Non-pigmented ciliary epithelial cell (primary cell): ENCODE measurements around the gene LPAR2.

Source experiments
- DNase-seq: peaks from one replicate; pipeline ENCODE4 v3.0.0-alpha.2; 2010; ENCODE audit warnings: low read depth

The LPAR2 gene

DNA sequence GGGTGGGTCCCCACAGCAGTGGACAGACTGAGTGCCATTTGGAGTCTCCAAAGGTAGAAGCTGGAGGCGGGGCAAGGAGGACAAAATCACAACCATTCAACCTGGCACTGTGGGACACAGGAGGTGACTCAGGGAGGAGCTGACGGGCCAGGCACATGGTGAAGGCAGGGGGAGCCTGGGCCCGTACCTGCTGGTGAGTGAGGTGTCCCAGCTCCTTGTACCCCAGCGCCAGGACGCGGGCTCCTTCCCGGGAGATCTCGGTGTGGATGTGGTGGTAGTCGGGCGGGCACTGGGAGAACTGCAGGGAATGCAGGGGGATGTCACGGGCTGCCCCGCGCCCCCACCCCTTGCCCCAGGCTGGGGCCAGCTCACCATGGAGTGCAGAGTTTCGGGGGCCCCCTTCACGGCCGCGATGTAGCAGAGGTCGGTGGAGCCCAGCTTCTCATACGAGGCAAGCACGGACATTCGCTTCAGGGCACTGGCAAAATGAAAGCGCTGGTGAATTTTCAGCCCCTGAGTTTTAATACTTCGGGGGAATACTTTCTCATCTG, 25.7 kb upstream of the LPAR2 start:
- no peak for DNase-seq

DNA sequence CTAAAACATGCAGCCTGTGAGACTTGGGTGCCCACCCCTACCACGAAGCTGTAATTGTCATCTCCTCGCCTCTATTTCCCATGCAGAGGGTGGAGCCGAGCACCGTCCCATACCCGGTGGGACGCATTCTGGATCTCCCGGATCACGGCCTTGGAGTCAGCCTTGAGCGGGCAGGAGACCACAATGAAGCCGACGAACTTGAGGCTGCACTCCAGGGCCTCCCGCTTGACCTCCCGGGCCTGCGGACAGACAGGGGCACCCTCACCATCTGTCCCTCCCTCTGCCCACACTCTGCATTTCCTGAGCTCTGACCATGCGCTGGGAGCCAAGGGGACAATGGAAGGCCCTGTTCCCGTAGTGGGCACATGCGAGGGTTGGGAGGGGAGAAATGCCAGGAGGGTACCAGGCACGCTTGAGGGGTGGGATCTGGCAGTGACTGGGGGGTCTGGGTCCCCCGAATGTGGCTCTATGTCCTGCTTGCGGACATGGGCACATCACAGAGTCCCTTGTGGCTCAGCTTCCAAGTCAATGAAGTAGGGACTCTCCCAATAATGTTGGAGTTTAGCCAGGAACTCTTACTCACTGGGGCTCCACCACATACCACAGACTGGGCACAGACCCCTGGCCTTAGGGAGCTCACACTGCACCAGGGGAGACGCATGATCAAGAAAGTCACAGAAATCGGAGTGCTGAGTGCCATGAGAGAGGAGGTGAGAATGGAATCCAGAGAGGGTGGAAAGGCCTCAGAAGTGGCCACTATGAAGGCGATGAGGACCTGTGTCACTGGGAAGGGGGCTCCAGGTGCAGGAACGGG, 24.7 kb upstream of the LPAR2 start:
- DNase-seq = no peak

DNA sequence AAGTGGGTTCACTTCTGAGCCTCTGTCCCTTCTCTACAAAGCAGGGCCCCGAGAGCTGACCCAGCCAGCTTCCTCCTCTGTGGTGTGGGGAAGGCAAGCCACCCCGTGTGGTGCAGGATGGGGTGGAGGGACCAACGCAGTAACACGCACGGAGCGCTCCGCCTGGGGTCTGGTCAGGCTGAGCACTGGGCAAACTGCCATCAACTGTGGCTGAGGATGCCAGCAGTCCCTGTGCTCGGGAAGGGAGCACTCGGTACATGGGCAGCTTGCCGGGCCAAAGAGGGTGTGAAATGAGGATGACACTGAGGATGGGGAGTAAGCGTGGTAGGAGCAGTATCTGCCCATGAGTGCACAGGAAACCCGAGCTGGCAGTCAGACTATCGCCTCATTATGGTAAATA, 23.1 kb upstream of the LPAR2 start:
- DNase-seq = no peak

DNA sequence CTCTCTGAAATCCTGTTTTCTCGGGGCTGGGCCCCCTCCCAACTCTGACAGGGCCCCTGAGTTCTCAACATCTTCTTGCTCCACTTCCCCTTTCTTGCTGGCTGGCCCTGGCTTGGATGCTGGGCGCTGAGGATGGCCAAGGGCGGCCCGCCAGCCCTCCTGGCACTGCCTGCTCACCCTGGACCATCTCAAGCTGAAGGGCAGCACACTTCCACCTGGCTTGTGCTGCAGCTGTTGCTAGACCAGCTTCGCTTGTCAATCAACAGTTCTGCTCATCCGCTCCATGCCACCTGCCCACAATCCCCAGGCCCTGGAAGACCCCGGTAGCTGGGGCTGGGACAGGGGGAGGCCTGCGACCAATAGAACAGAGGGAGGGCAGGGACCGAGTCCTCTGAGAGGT, 22.3 kb upstream of the LPAR2 start:
- DNase-seq = no peak

DNA sequence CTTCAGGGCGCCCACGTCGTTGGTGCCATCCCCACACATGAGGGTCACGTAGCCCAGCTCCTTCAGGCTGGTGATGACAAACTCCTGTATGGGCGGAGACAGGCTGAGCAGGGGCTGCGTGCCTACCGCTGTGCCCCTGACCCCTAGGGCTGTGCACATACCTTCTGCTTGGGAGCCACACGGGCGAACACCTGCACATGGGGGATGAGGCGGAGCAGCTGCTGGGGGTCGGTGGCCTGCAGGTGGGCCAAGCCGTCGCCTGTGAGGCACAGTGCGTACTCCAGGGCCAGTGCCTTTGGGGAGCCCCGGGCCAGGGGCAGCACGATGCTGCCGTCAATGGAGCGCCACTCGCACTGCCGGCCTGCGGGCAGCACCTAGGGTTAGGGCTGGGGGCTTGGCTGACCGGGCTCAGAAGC, 21.6 kb upstream of the LPAR2 start:
- DNase-seq = no peak

- DNase-seq = no peak
Measured at GRCh38 chr19:19649155-19649554, 21.1 kb upstream of the LPAR2 start.

DNA sequence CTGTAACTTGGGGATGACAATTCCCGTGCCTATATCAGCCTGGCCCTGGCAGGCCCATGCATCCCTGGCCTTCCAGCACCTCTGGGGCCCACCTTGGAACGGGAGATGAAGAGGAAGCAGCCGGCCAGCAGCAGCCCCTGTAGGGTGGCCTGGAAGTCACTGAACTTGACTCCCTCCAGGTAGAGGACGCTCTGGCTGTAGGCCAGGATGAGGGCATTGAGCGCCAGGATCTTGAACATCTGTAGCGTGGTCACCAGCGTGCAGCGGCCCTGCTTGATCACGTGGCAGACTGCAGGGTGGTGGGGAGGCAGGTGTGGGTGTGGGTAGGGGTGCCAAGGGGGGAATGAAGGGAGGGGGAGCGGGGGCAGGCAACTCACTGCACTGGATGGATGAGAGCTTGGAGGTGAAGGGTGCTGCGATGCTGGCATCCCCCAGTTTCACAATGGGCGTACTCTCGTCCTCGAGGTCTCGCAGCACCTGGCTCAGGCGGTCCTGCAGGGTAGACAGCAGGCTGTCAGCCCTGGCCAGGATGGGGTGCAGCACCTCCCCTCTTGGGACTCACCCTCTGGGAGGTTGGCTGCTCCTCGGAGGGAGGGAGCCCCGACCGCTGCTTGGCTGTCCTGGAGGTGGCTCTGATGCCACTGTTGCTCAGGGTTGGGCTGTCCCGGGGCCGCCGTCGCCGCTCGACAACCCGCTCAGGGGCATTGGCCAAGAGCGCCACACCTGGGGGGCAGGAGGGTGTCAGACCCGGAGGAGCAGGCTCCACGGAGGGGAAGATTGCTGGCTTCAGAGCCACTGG, 19.2 kb upstream of the LPAR2 start:
- DNase-seq = no peak

DNA sequence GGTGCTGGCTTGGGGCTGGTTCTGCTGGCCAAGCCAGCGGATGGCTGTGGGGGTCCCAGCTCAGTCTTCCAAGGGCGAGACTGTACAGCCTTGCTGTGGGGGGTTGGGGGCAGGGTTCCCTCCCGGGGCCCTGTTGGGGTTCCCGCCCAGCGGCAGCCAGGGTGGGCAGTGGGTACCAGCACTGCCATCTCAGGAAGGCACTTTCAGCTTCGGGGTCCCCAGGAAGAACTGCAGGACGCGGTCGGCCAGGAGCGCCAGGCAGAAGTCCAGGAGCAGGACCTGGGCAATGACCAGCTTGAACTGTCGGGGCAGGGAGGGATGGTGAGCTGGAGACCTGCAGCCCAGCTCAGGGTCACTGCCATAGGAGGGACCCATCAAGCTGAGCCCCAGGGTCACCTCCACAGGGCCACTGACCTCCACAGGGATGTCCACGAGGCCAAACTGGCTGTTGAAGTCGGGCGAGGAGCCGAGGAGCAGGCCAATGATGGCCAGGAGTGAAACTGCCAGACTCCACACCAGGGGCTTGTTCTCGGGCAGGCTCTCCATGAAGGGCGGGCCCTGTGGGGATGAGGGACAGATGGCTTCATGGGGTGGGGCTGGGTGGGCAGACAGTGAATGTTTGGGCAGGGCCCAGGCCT, 17.3 kb upstream of the LPAR2 start:
- no peak for DNase-seq

- no peak for DNase-seq
Measured at GRCh38 chr19:19644054-19644388, 16.0 kb upstream of the LPAR2 start.

GRCh38 chr19:19643158-19644053, 15.4 kb upstream of the LPAR2 start, which contains the start of gene GMIP:
TSS of gene GMIP (minus strand) at chr19:19643657. CDS start at chr19:19643529, 128 bp downstream.
- DNase-seq = no peak

DNA sequence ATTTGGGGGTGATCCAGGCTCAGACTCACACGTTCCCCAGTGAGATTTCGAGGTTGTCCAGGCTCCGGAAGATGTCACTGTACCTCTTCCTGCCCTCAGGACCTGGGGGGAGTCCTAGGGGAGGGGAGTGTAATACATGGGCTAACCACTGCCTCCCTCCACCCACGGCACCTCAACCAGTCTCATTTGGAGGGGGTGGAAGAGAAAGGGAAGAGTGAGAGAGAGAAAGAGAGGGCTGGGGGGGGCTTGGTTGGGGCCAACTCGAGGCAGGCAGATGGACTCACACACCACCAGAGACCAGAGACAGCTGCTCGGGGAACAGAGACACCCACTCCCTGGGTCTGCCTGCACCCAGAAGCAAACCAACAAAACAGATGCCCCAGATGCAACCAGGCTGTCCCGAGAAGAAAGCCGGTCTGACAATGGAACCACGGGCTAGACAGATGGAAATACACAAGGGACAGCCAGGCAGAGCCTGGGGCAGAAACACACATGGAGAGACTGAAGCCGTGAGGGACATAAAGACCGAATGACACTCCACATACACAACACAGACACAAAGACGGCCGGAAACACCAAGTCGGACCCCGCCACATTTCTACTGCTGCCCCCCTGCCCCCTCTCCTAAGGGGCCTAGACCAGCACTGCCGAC, 14.6 kb upstream of the LPAR2 start:
- DNase-seq = no peak

GRCh38 chr19:19637523-19638251, 9.7 kb upstream of the LPAR2 start:
- no peak for DNase-seq

DNA sequence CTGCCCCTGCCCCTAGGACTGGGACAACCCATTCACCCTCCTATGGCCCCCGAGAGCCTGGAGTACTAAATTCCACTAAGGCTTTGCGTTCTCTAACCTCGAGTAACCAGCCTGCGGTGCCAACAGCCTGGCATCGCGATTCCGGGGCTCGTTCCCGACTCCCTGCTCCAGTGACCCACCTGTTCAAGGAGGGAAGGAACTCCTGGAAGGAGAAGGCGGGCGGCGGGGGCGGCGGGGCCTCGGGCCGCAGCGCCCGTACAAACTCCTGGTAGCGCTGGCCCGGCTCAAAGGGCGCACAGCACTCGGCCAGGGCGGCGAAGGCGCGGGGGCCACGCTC, 9.1 kb upstream of the LPAR2 start:
- DNase-seq = no peak

- DNase-seq = no peak
Measured at GRCh38 chr19:19636573-19637185, 8.7 kb upstream of the LPAR2 start.

DNA sequence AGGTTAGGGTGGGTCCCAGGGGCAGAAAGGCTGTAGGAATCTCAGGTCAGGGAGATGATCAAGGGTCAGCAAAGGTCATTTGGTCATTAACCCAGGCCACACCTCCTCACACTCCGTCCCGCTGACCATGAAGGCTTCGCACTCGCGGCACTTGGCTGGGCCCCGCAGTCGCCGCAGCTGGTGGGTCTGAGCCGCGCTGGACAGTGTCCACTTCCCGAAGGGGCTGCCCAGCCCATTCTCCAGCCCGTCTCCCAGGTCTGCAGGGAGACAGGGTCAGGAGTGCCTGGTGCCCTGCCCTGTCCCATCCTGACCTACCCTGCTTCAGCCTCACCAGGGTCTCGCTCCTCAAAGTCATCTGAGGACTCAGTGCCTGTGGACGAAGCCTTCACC, 7.3 kb upstream of the LPAR2 start:
- no peak for DNase-seq

- no peak for DNase-seq
Measured at GRCh38 chr19:19634516-19635312, 6.7 kb upstream of the LPAR2 start.

GRCh38 chr19:19633711-19634515, 5.9 kb upstream of the LPAR2 start:
- no peak for DNase-seq

- no peak for DNase-seq
Measured at GRCh38 chr19:19632661-19633060, 4.6 kb upstream of the LPAR2 start.
